Activated T-helper 2 cell treated with anti-CD3 and anti-CD28 coated beads, Interferon-gamma antibody, Interleukin-2, Interleukin-4, amounts not matched to agents 10 μg/mL and 5 μg/mL and 100 μg/mL, durations not matched to agents 14 hours and 24 hours and 36 hours (primary cell): Measurements from ENCODE around the gene MAPK1IP1L. TPM values are rescaled to one million over a fixed set of nuclear protein-coding genes. Genes with fewer than 3 reads are reported as not detected.

Experiments
- DNase-seq: peaks from one replicate; pipeline ENCODE4 v3.0.0; 2021; ENCODE audit warnings: low spot score
- H3K27ac Mint-ChIP-seq: one replicate; pipeline ENCODE4 v1.8.0; 2021; ENCODE audit warnings: mixed read lengths
- H3K27me3 Mint-ChIP-seq: one replicate; pipeline ENCODE4 v1.8.0; 2021; ENCODE audit warnings: low read depth, mixed read lengths
- H3K36me3 Mint-ChIP-seq: one replicate; pipeline ENCODE4 v1.8.0; 2021; ENCODE audit warnings: low read depth, mixed read lengths
- H3K4me1 Mint-ChIP-seq: one replicate; pipeline ENCODE4 v1.8.0; 2021; ENCODE audit warnings: low read depth, mixed read lengths
- H3K4me3 Mint-ChIP-seq: one replicate; pipeline ENCODE4 v1.8.0; 2021; ENCODE audit warnings: low read depth, mild to moderate bottlenecking, moderate library complexity, mixed read lengths
- H3K9me3 Mint-ChIP-seq: one replicate; pipeline ENCODE4 v1.8.0; 2021; ENCODE audit warnings: mixed read lengths
- intact Hi-C: fragments of 100-400 bp; cut with micrococcal nuclease; formaldehyde crosslinking; loops from one replicate; pipeline ENCODE4 v1.15.1; 2023
- total RNA-seq: library from RNA; stranded (reverse); gene quantifications from 2 replicates; pipeline ENCODE4 v1.2.3, GENCODE V29; 2022

Gene MAPK1IP1L
- total RNA-seq, 1 donor from 2014 or later = 148 TPM

- Mint-ChIP-seq H3K27ac (peak overlapping the region; percentile 59), H3K9me3 (peaks cover 14% of the 10 kb centered on the region), H3K4me1 (peaks cover 41% of the 10 kb centered on the region), H3K27me3 (no peaks in the 10 kb centered on the region), H3K4me3 (no peak overlapping the region), H3K36me3 (peaks cover 23% of the 10 kb centered on the region)
- intact Hi-C loops = loop anchor here (2.0 kb wide), 1 partner anchor 25 kb away; the partner anchor contains the start of gene LGALS3
- DNase-seq = no peak
Observed at GRCh38 chr14:55103971-55104954, 52.8 kb downstream of the MAPK1IP1L start.

GRCh38 chr14:55105991-55106390, 54.5 kb downstream of the MAPK1IP1L start:
- H3K27me3 Mint-ChIP-seq = no peaks in the 10 kb centered on the region
- no peak overlapping the region for H3K4me3 Mint-ChIP-seq
- peaks cover 23% of the 10 kb centered on the region for H3K36me3 Mint-ChIP-seq
- DNase-seq = no peak
- H3K9me3 Mint-ChIP-seq = peaks cover 14% of the 10 kb centered on the region
- no peak overlapping the region for H3K27ac Mint-ChIP-seq
- intact Hi-C loops = no loop called here
- peaks cover 35% of the 10 kb centered on the region for H3K4me1 Mint-ChIP-seq

GRCh38 chr14:55107766-55108554, 56.5 kb downstream of the MAPK1IP1L start:
- no peaks in the 10 kb centered on the region for H3K27me3 Mint-ChIP-seq
- peak overlapping the region; percentile 81 for H3K27ac Mint-ChIP-seq
- peaks cover 15% of the 10 kb centered on the region for H3K36me3 Mint-ChIP-seq
- H3K4me1 Mint-ChIP-seq = peaks cover 25% of the 10 kb centered on the region
- no peak overlapping the region for H3K4me3 Mint-ChIP-seq
- intact Hi-C loops = no loop called here
- peak; percentile 14 for DNase-seq
- peaks cover 14% of the 10 kb centered on the region for H3K9me3 Mint-ChIP-seq

- H3K36me3 Mint-ChIP-seq = peaks cover 5% of the 10 kb centered on the region
- H3K4me3 Mint-ChIP-seq = no peak overlapping the region
- intact Hi-C loops = no loop called here
- no peak overlapping the region for H3K27ac Mint-ChIP-seq
- H3K27me3 Mint-ChIP-seq = no peaks in the 10 kb centered on the region
- peaks cover 10% of the 10 kb centered on the region for H3K4me1 Mint-ChIP-seq
- no peak for DNase-seq
- peaks cover 4% of the 10 kb centered on the region for H3K9me3 Mint-ChIP-seq
Observed at GRCh38 chr14:55109836-55110235, 58.4 kb downstream of the MAPK1IP1L start.

GRCh38 chr14:55111122-55111708, 59.8 kb downstream of the MAPK1IP1L start:
- H3K4me3 Mint-ChIP-seq = no peak overlapping the region
- H3K9me3 Mint-ChIP-seq = no peaks in the 10 kb centered on the region
- intact Hi-C loops = no loop called here
- H3K36me3 Mint-ChIP-seq = no peaks in the 10 kb centered on the region
- no peak for DNase-seq
- peaks cover 10% of the 10 kb centered on the region for H3K4me1 Mint-ChIP-seq
- no peak overlapping the region for H3K27ac Mint-ChIP-seq
- peaks cover 2% of the 10 kb centered on the region for H3K27me3 Mint-ChIP-seq

GRCh38 chr14:55114720-55115119, 63.3 kb downstream of the MAPK1IP1L start:
- Mint-ChIP-seq H3K27me3 (peaks cover 11% of the 10 kb centered on the region), H3K36me3 (no peaks in the 10 kb centered on the region), H3K9me3 (no peaks in the 10 kb centered on the region), H3K4me1 (no peaks in the 10 kb centered on the region), H3K27ac (no peak overlapping the region), H3K4me3 (no peak overlapping the region)
- intact Hi-C loops = no loop called here
- no peak for DNase-seq

- DNase-seq = no peak
- Mint-ChIP-seq H3K27me3 (peaks cover 17% of the 10 kb centered on the region), H3K36me3 (no peaks in the 10 kb centered on the region), H3K27ac (no peak overlapping the region), H3K4me1 (no peaks in the 10 kb centered on the region), H3K9me3 (no peaks in the 10 kb centered on the region), H3K4me3 (no peak overlapping the region)
- intact Hi-C loops = no loop called here
Observed at GRCh38 chr14:55115460-55115859, 64.0 kb downstream of the MAPK1IP1L start.

- H3K4me3 Mint-ChIP-seq = no peak overlapping the region
- peaks cover 17% of the 10 kb centered on the region for H3K27me3 Mint-ChIP-seq
- intact Hi-C loops = no loop called here
- H3K36me3 Mint-ChIP-seq = no peaks in the 10 kb centered on the region
- no peaks in the 10 kb centered on the region for H3K9me3 Mint-ChIP-seq
- no peak for DNase-seq
- no peak overlapping the region for H3K27ac Mint-ChIP-seq
- H3K4me1 Mint-ChIP-seq = no peaks in the 10 kb centered on the region
Observed at GRCh38 chr14:55115861-55116245, 64.4 kb downstream of the MAPK1IP1L start.

GRCh38 chr14:55116246-55117030, 65.0 kb downstream of the MAPK1IP1L start:
- Mint-ChIP-seq H3K36me3 (no peaks in the 10 kb centered on the region), H3K9me3 (no peaks in the 10 kb centered on the region), H3K27me3 (peaks cover 19% of the 10 kb centered on the region), H3K4me1 (no peaks in the 10 kb centered on the region), H3K4me3 (no peak overlapping the region), H3K27ac (no peak overlapping the region)
- intact Hi-C loops = no loop called here
- no peak for DNase-seq

GRCh38 chr14:55117803-55118441, 66.5 kb downstream of the MAPK1IP1L start:
- no peaks in the 10 kb centered on the region for H3K36me3 Mint-ChIP-seq
- no peaks in the 10 kb centered on the region for H3K4me1 Mint-ChIP-seq
- no peak overlapping the region for H3K27ac Mint-ChIP-seq
- peaks cover 19% of the 10 kb centered on the region for H3K27me3 Mint-ChIP-seq
- intact Hi-C loops = no loop called here
- no peaks in the 10 kb centered on the region for H3K9me3 Mint-ChIP-seq
- H3K4me3 Mint-ChIP-seq = no peak overlapping the region
- DNase-seq = no peak

- Mint-ChIP-seq H3K4me1 (no peaks in the 10 kb centered on the region), H3K36me3 (no peaks in the 10 kb centered on the region), H3K9me3 (no peaks in the 10 kb centered on the region), H3K27ac (no peak overlapping the region), H3K27me3 (peaks cover 19% of the 10 kb centered on the region), H3K4me3 (no peak overlapping the region)
- intact Hi-C loops = no loop called here
- no peak for DNase-seq
Observed at GRCh38 chr14:55118761-55119160, 67.3 kb downstream of the MAPK1IP1L start.
